Measurements from ENCODE around the gene B4GALT1.

The B4GALT1 gene

DNA sequence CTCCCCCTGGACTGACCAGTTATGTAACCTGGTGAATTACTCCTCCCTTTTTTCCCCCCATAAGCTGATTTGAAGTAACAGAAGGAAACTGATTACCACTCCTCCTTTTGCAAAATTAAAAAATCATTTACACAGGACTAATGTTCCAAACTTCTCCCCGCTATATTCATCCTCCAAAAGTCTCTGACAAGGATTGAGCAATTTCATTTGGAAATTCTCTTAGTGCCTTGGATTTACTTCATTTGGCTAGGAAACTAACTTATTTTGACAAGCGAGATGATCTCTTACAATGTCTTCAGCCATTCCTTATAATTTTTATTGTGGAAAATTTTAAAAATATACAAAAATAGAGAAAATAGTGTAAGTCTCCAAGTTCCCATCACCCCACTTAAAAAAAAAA, 15.4 kb upstream of the B4GALT1 start:
- TF ChIP-seq, protein P1, sequence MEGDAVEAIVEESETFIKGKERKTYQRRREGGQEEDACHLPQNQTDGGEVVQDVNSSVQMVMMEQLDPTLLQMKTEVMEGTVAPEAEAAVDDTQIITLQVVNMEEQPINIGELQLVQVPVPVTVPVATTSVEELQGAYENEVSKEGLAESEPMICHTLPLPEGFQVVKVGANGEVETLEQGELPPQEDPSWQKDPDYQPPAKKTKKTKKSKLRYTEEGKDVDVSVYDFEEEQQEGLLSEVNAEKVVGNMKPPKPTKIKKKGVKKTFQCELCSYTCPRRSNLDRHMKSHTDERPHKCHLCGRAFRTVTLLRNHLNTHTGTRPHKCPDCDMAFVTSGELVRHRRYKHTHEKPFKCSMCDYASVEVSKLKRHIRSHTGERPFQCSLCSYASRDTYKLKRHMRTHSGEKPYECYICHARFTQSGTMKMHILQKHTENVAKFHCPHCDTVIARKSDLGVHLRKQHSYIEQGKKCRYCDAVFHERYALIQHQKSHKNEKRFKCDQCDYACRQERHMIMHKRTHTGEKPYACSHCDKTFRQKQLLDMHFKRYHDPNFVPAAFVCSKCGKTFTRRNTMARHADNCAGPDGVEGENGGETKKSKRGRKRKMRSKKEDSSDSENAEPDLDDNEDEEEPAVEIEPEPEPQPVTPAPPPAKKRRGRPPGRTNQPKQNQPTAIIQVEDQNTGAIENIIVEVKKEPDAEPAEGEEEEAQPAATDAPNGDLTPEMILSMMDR (IDR thresholded peaks at IDR 0.05; ENCODE audit: insufficient read depth, missing control alignments) = no peak
- FAIRE-seq (no peak), DNase-seq (ENCODE audit: insufficient read length, low spot score) (no peak)

DNA sequence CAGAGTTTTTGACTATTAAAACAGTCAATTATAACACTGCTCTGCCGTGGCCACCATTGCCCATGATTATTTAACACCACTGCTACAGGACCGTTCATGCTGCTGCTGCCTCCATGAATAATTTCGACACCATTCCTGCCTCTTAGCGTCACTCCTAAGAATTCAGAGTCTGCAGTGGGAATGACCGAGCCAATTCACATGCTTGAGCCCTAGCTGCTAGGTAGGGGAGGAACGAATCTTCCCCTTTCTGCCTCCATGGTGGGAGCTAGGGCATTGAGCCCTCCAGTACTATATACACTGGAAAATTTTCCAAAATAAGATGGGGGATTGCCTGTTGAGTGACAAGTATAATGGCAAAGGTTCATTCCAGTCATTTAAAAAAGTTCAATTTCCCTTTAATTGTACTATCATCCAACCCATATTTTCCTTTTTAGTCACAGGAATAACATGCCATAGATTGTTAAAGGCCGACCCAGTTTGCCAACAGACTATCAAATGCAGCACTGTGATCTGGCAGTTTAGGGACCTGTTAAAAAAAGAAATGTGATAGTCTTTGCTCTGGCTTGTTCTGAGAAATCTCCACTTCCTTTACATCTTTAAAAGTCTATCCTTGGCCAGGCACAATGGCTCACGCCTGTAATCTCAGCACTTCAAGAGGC, 13.5 kb upstream of the B4GALT1 start:
- DNase-seq (ENCODE audit: insufficient read length, low spot score) (no peak), FAIRE-seq (no peak)
- TF ChIP-seq, protein P1 (IDR thresholded peaks at IDR 0.05; ENCODE audit: insufficient read depth, missing control alignments) = no peak

DNA sequence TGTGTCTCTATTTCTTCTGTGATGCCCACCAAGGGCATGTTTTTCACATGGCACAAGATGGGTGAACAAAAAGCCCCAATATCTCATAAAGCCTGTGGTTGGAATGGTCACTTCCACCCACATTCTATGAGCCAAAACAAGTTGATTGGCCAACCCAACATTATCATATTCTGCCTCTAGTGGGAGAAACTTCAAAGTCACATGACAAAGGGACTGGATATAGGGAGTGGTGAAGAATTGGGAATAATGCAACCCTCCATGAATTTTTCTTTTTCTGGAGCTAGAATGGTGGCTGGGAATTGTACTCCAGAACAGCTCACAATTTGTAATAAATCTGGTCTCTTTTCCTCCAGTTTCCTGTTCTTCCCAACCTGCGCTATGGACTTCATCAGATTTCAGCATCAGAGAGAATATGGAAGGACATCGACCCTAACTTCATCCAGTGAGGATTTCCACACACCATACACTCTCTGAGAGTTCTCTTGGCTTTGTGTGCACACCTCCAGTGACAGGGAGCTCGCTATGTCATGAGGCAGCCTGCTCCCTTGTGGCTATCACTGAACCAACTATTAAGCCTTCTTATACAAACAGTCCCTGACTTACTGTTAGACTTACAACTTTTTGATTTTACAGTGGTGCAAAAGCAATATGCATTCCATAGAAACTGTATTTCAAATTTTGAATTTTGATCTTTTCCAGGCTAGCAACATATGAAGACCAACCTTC, 12.0 kb upstream of the B4GALT1 start:
- TF ChIP-seq, protein P1 (IDR thresholded peaks at IDR 0.05; ENCODE audit: insufficient read depth, missing control alignments) = no peak
- DNase-seq (ENCODE audit: insufficient read length, low spot score) = no peak
- no peak for FAIRE-seq

DNA sequence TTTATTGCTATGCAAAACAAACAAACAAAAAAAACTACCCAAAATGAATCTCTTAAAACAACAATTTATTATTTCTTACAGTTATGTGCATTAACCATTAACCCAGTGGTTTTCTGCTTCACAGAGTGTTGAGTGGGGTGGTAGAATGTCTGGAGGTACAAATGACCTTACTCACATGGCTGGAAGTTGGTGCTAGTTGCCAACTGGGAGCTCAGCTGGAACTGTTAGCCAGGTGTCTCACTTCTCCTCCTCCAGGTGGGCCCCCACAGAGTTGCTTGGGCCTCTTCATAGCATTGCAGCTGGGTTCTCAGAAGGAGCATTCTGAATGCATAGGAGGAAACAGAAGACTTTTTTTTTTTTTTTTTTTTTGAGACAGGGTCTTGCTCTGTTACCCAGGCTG, 10.5 kb upstream of the B4GALT1 start:
- FAIRE-seq (no peak), DNase-seq (ENCODE audit: insufficient read length, low spot score) (no peak)
- TF ChIP-seq, protein P1 (IDR thresholded peaks at IDR 0.05; ENCODE audit: insufficient read depth, missing control alignments) = no peak

DNA sequence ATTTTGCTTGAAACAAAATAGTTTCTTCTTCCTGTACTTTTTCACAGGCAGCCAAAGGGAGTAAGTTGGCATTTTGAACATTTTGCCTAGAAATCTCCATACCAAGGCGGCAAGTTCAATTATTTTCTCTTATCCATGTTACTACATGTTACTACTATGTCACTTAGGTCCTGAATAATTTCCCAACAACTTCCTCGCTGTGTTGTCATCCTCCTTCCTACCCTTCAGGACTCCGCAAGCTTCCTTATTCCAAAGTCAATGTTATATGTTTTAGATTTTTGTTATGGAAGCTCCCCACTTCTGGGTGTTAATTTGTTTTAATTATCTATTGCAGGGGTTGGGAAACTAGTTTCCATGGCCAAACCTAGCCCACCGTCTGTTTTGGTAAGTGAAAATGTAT, 9.9 kb upstream of the B4GALT1 start:
- FAIRE-seq = no peak
- TF ChIP-seq, protein P1 (IDR thresholded peaks at IDR 0.05; ENCODE audit: insufficient read depth, missing control alignments) = no peak
- DNase-seq (ENCODE audit: insufficient read length, low spot score) = no peak

DNA sequence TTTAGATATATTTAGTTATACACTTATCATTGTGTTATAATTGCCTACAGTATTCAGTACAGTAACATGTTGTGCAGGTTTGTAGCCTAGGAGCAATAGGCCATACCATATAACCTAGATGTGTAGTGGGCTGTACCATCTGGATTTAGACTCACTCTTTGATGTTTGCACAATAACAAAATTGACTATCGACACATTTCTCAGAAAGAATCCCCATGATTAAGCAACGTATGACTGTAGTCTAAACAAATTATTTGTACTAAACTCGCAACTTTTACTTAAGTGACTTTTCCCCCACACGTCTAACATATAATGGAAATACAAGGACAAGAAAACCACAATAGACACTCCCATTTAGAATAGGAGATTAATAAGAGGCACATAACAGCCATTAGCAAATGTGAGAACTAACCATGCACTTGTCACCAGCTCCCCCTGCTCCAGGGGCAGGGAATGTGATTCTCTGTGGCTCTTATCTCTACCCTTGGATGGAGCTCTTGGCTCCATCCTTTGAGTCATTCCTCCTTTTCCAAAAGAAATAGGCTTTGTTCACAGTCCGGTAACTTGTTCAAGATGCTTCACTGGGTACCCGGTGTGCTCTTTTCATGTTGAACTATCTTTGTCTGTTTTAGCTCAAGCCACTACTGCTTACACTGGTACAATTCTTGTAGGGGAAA, 8.7 kb upstream of the B4GALT1 start:
- DNase-seq (ENCODE audit: insufficient read length, low spot score) (no peak), FAIRE-seq (no peak)
- TF ChIP-seq, protein P1 (IDR thresholded peaks at IDR 0.05; ENCODE audit: insufficient read depth, missing control alignments) = no peak
